IPS-18a (cell line): ENCODE measurements around the gene GOLGA3.
"Not testable (repeated sequence)": the region's sequence is repeated elsewhere in the genome, so short reads cannot be mapped to it uniquely, and the experiment has no call there.

Source experiments
- H3K27ac ChIP-seq: one replicate; pipeline ENCODE4 v1.5.1; 2013; ENCODE audit warnings: low read length
- H3K27me3 ChIP-seq: one replicate; pipeline ENCODE4 v1.6.1; 2013; ENCODE audit warnings: mild to moderate bottlenecking, low read length; ENCODE audit not compliant: control insufficient read depth, insufficient read depth
- H3K36me3 ChIP-seq: one replicate; pipeline ENCODE4 v1.6.1; 2013; ENCODE audit warnings: low read depth, low read length; ENCODE audit not compliant: control insufficient read depth
- H3K4me1 ChIP-seq: one replicate; pipeline ENCODE4 v1.6.1; 2013; ENCODE audit warnings: low read depth, low read length; ENCODE audit not compliant: control insufficient read depth
- H3K4me3 ChIP-seq: one replicate; pipeline ENCODE4 v1.5.1; 2013; ENCODE audit warnings: low read length
- H3K9ac ChIP-seq: one replicate; pipeline ENCODE4 v1.6.1; 2013; ENCODE audit warnings: mild to moderate bottlenecking, low read length, moderate library complexity
- H3K9me3 ChIP-seq: one replicate; pipeline ENCODE4 v1.6.1; 2013; ENCODE audit warnings: low read depth, low read length; ENCODE audit not compliant: control insufficient read depth

Gene GOLGA3

GRCh38 chr12:132840536-132840935 lies 11.9 kb upstream of the GOLGA3 start:
- H3K36me3 ChIP-seq = peaks cover 15% of the 10 kb centered on the region
- H3K4me3 ChIP-seq = no peak overlapping the region
- no peaks in the 10 kb centered on the region for H3K4me1 ChIP-seq
- H3K27ac ChIP-seq = no peak overlapping the region
- no peaks in the 10 kb centered on the region for H3K27me3 ChIP-seq
- H3K9me3 ChIP-seq = no peaks in the 10 kb centered on the region
- no peak overlapping the region for H3K9ac ChIP-seq

- Histone ChIP-seq H3K4me1 (no peaks in the 10 kb centered on the region), H3K4me3 (no peak overlapping the region), H3K9me3 (no peaks in the 10 kb centered on the region), H3K27me3 (no peaks in the 10 kb centered on the region), H3K9ac (no peak overlapping the region), H3K27ac (no peak overlapping the region), H3K36me3 (peaks cover 14% of the 10 kb centered on the region)
Observed at GRCh38 chr12:132839558-132840235, 11.0 kb upstream of the GOLGA3 start.

- no peak overlapping the region for H3K4me3 ChIP-seq
Observed at GRCh38 chr12:132838410-132839080, 9.9 kb upstream of the GOLGA3 start.

GRCh38 chr12:132837693-132838409 lies 9.2 kb upstream of the GOLGA3 start:
- no peak overlapping the region for H3K9ac ChIP-seq
- H3K36me3 ChIP-seq = peaks cover 9% of the 10 kb centered on the region
- H3K4me1 ChIP-seq = no peaks in the 10 kb centered on the region
- H3K4me3 ChIP-seq = no peak overlapping the region
- H3K9me3 ChIP-seq = no peaks in the 10 kb centered on the region
- no peaks in the 10 kb centered on the region for H3K27me3 ChIP-seq
- H3K27ac ChIP-seq = no peak overlapping the region

More at GRCh38 chr12:132838410-132839080, 9.9 kb upstream of the GOLGA3 start:
- Histone ChIP-seq H3K27ac (no peak overlapping the region), H3K9me3 (no peaks in the 10 kb centered on the region), H3K27me3 (no peaks in the 10 kb centered on the region), H3K36me3 (peaks cover 11% of the 10 kb centered on the region), H3K9ac (no peak overlapping the region), H3K4me1 (no peaks in the 10 kb centered on the region)

- H3K9me3 ChIP-seq = no peaks in the 10 kb centered on the region
- H3K36me3 ChIP-seq = peaks cover 3% of the 10 kb centered on the region
- no peaks in the 10 kb centered on the region for H3K4me1 ChIP-seq
Observed at GRCh38 chr12:132836795-132837331, 8.2 kb upstream of the GOLGA3 start.

GRCh38 chr12:132836230-132836629 lies 7.6 kb upstream of the GOLGA3 start:
- not testable (repeated sequence) for H3K36me3 ChIP-seq, H3K9ac ChIP-seq, H3K27ac ChIP-seq, H3K4me3 ChIP-seq, H3K4me1 ChIP-seq, H3K27me3 ChIP-seq, H3K9me3 ChIP-seq

More at GRCh38 chr12:132836795-132837331, 8.2 kb upstream of the GOLGA3 start:
- Histone ChIP-seq H3K27me3 (no peaks in the 10 kb centered on the region), H3K27ac (no peak overlapping the region), H3K4me3 (no peak overlapping the region), H3K9ac (no peak overlapping the region)

- Histone ChIP-seq H3K27me3 (no peaks in the 10 kb centered on the region), H3K4me3 (no peak overlapping the region), H3K27ac (no peak overlapping the region)
Observed at GRCh38 chr12:132835076-132836025, 6.7 kb upstream of the GOLGA3 start.

GRCh38 chr12:132834181-132834711 lies 5.6 kb upstream of the GOLGA3 start:
- Histone ChIP-seq H3K27ac (no peak overlapping the region), H3K4me1 (no peaks in the 10 kb centered on the region), H3K27me3 (peaks cover 3% of the 10 kb centered on the region), H3K36me3 (no peaks in the 10 kb centered on the region), H3K9ac (no peak overlapping the region), H3K4me3 (no peak overlapping the region), H3K9me3 (no peaks in the 10 kb centered on the region)

More at GRCh38 chr12:132835076-132836025, 6.7 kb upstream of the GOLGA3 start:
- H3K9me3 ChIP-seq = no peaks in the 10 kb centered on the region
- H3K9ac ChIP-seq = no peak overlapping the region
- H3K36me3 ChIP-seq = no peaks in the 10 kb centered on the region
- H3K4me1 ChIP-seq = no peaks in the 10 kb centered on the region

- Histone ChIP-seq H3K27me3 (peaks cover 3% of the 10 kb centered on the region), H3K9ac (no peak overlapping the region), H3K4me1 (no peaks in the 10 kb centered on the region), H3K27ac (no peak overlapping the region), H3K4me3 (no peak overlapping the region), H3K36me3 (no peaks in the 10 kb centered on the region), H3K9me3 (no peaks in the 10 kb centered on the region)
Observed at GRCh38 chr12:132833341-132833740, 4.7 kb upstream of the GOLGA3 start.

- H3K36me3 ChIP-seq = peaks cover 7% of the 10 kb centered on the region
- no peaks in the 10 kb centered on the region for H3K9me3 ChIP-seq
- no peak overlapping the region for H3K27ac ChIP-seq
- peaks cover 5% of the 10 kb centered on the region for H3K4me1 ChIP-seq
- H3K9ac ChIP-seq = no peak overlapping the region
- H3K27me3 ChIP-seq = peaks cover 3% of the 10 kb centered on the region
- no peak overlapping the region for H3K4me3 ChIP-seq
Observed at GRCh38 chr12:132831771-132832170, 3.1 kb upstream of the GOLGA3 start.
